Measurements from ENCODE around the gene PEF1. TPM values are rescaled to one million over a fixed set of nuclear protein-coding genes. Genes with fewer than 3 reads are reported as not detected.

Gene PEF1
- total and polyA plus RNA-seq, 9 donors = 31.7 to 65.2 (median 58.2) TPM

- intact Hi-C loops (cut with DNase I) = loop anchor here in 1 of 4 donors (10.0 kb wide), 1 partner anchor 60 kb away; the partner anchor contains the start of gene PEF1
Observed at GRCh38 chr1:31584869-31585735, 59.6 kb downstream of the PEF1 start.

GRCh38 chr1:31583995-31584868, 60.4 kb downstream of the PEF1 start:
- peak; percentile 86 to 96 (median 91) for DNase-seq
- TF ChIP-seq CTCF (IDR thresholded peaks at IDR 0.05) (no peak), EP300 (IDR thresholded peaks at IDR 0.05) (no peak), POLR2A (IDR thresholded peaks at IDR 0.05) (no peak)
- H3K27me3 ChIP-seq = no peaks in the 10 kb centered on the region
- peaks cover 48% of the 10 kb centered on the region for H3K4me1 ChIP-seq (ENCODE audit: insufficient read depth)
- no peak overlapping the region for H3K4me3 ChIP-seq
- 30 to 45% (median 36%) methylated on average over 13 of the region's 13 CpGs for WGBS, 3 donors
- H3K36me3 ChIP-seq = no peaks in the 10 kb centered on the region
- H3K27ac ChIP-seq = peak overlapping the region; percentile 71 to 85
- intact Hi-C loops (cut with DNase I) = loop anchor here in 1 of 4 donors (10.0 kb wide), 1 partner anchor 61 kb away; the partner anchor contains the start of gene PEF1
- no peaks in the 10 kb centered on the region for H3K9me3 ChIP-seq

More at GRCh38 chr1:31584869-31585735, 59.6 kb downstream of the PEF1 start:
- no peaks in the 10 kb centered on the region for H3K36me3 ChIP-seq
- H3K4me1 ChIP-seq (ENCODE audit: insufficient read depth) = peaks cover 41% of the 10 kb centered on the region
- H3K27ac ChIP-seq = peak overlapping the region; percentile 71 to 85
- no peaks in the 10 kb centered on the region for H3K9me3 ChIP-seq
- TF ChIP-seq CTCF (IDR thresholded peaks at IDR 0.05) (no peak), POLR2A (IDR thresholded peaks at IDR 0.05) (no peak), EP300 (IDR thresholded peaks at IDR 0.05) (no peak)
- H3K4me3 ChIP-seq = no peak overlapping the region
- no peaks in the 10 kb centered on the region for H3K27me3 ChIP-seq
- no peak for DNase-seq
- 88 to 92% (median 89%) methylated on average over 26 to 27 of the region's 27 CpGs for WGBS, 3 donors

- Histone ChIP-seq H3K27me3 (no peaks in the 10 kb centered on the region), H3K9me3 (no peaks in the 10 kb centered on the region), H3K4me3 (no peak overlapping the region), H3K4me1 (ENCODE audit: insufficient read depth) (peaks cover 46% of the 10 kb centered on the region), H3K36me3 (no peaks in the 10 kb centered on the region), H3K27ac (peak overlapping the region; percentile 71 to 85)
- 54 to 70% (median 63%) methylated on average over 16 of the region's 16 CpGs for WGBS, 3 donors
- intact Hi-C loops (cut with DNase I) = loop anchor here in 1 of 4 donors (10.0 kb wide), 1 partner anchor 61 kb away; the partner anchor contains the start of gene PEF1
- peak; percentile 60 to 78 (median 75) for DNase-seq
- no peak for TF ChIP-seq POLR2A (IDR thresholded peaks at IDR 0.05)
- TF ChIP-seq EP300 (IDR thresholded peaks at IDR 0.05) = no peak
Observed at GRCh38 chr1:31583082-31583994, 61.3 kb downstream of the PEF1 start.

Measured in ovary (tissue), 9 donors.